ENCODE results near the gene RAB32. TPM values are rescaled to one million over a fixed set of nuclear protein-coding genes. Genes with fewer than 3 reads are reported as not detected.
A peak's percentile ranks its signal among the peaks of the same experiment; 100 is the strongest.

The RAB32 gene
- total RNA-seq, 2 donors from 2014 or later, result 6.3 to 26.2 TPM

GRCh38 chr6:146598772-146599405, 55.3 kb downstream of the RAB32 start, which contains the start of gene ADGB:
ADGB (plus strand) TSS chr6:146598972; CDS start chr6:146599041, 69 bp downstream.
- H3K4me1 ChIP-seq (replicated peaks), result no peaks in the 10 kb centered on the region
- intact Hi-C loops (cut with DNase I), result no loop called here
- WGBS, result 7% methylated on average over 32 of the region's 32 CpGs
- peak within 1 kb of the TSS; percentile 1 to 10 for H3K4me3 ChIP-seq
- H3K27ac ChIP-seq, result no peak within 1 kb of the TSS
- no peak for TF ChIP-seq POLR2A (IDR thresholded peaks at IDR 0.05)
- no peak for TF ChIP-seq POLR2AphosphoS5 (IDR thresholded peaks at IDR 0.05)
- no peak for TF ChIP-seq CTCF (IDR thresholded peaks at IDR 0.05)
- H3K27me3 ChIP-seq (replicated peaks; ENCODE audit: insufficient read depth), result no peaks in the 10 kb centered on the region
- no peak for DNase-seq (ENCODE audit: low spot score)
- H3K9me3 ChIP-seq, result no peaks in the 10 kb centered on the region
- H3K36me3 ChIP-seq, result no peaks in the 10 kb centered on the region

GRCh38 chr6:146601352-146601751, 57.7 kb downstream of the RAB32 start:
- no peaks in the 10 kb centered on the region for H3K9me3 ChIP-seq
- no peaks in the 10 kb centered on the region for H3K4me1 ChIP-seq (replicated peaks)
- H3K4me3 ChIP-seq, result no peak overlapping the region
- H3K27ac ChIP-seq, result no peak overlapping the region
- 41% methylated on average over 4 of the region's 4 CpGs for WGBS
- no peaks in the 10 kb centered on the region for H3K27me3 ChIP-seq (replicated peaks; ENCODE audit: insufficient read depth)
- DNase-seq (ENCODE audit: low spot score), result no peak
- H3K36me3 ChIP-seq, result no peaks in the 10 kb centered on the region
- intact Hi-C loops (cut with DNase I), result no loop called here
- TF ChIP-seq POLR2AphosphoS5 (IDR thresholded peaks at IDR 0.05) (no peak), CTCF (IDR thresholded peaks at IDR 0.05) (no peak), POLR2A (IDR thresholded peaks at IDR 0.05) (no peak)

GRCh38 chr6:146602526-146602925, 58.9 kb downstream of the RAB32 start:
- H3K36me3 ChIP-seq, result no peaks in the 10 kb centered on the region
- intact Hi-C loops (cut with DNase I), result no loop called here
- no peak for TF ChIP-seq POLR2A (IDR thresholded peaks at IDR 0.05)
- TF ChIP-seq POLR2AphosphoS5 (IDR thresholded peaks at IDR 0.05), result no peak
- no peak for TF ChIP-seq CTCF (IDR thresholded peaks at IDR 0.05)
- H3K27ac ChIP-seq, result no peak overlapping the region
- no peaks in the 10 kb centered on the region for H3K9me3 ChIP-seq
- no peaks in the 10 kb centered on the region for H3K4me1 ChIP-seq (replicated peaks)
- WGBS, result 70% methylated on average over 6 of the region's 6 CpGs
- no peaks in the 10 kb centered on the region for H3K27me3 ChIP-seq (replicated peaks; ENCODE audit: insufficient read depth)
- H3K4me3 ChIP-seq, result no peak overlapping the region
- DNase-seq (ENCODE audit: low spot score), result no peak

Other genes starting within 250 kb of the RAB32 start
- gene ADGB, start 55.1 kb downstream of the RAB32 start, total RNA-seq, result 1 to 10 TPM in 1 of 2 donors, not detected in 1; 8.1 TPM

Data from prostate gland (tissue), 2 donors.